Mucosa of rectum (tissue), 2 donors: Measurements from ENCODE around the gene PPP2R3C.
"Not testable (repeated sequence)": the region's sequence is repeated elsewhere in the genome, so short reads cannot be mapped to it uniquely, and the experiment has no call there.

Experiments
- H3K27ac ChIP-seq, 2 donors: one replicate each; pipeline ENCODE4 v1.7.0; 2013; ENCODE audit warnings: inconsistent platforms in 2 of 2, low read depth in 2 of 2, low read length in 2 of 2
- H3K27me3 ChIP-seq, 2 donors: one replicate each; pipeline ENCODE4 v1.7.0; 2013; ENCODE audit warnings: low read length in 2 of 2; ENCODE audit not compliant: control insufficient read depth in 2 of 2, insufficient read depth in 2 of 2
- H3K36me3 ChIP-seq, 2 donors: one replicate each; pipeline ENCODE4 v1.7.0; 2013; ENCODE audit warnings: low read length in 2 of 2; ENCODE audit not compliant: control insufficient read depth in 2 of 2, insufficient read depth in 2 of 2
- H3K4me1 ChIP-seq, 2 donors: one replicate each; pipeline ENCODE4 v1.7.0; 2013; ENCODE audit warnings: low read length in 2 of 2, mild to moderate bottlenecking in 1 of 2; ENCODE audit not compliant: control insufficient read depth in 2 of 2, insufficient read depth in 2 of 2
- H3K4me3 ChIP-seq, 2 donors: one replicate each; pipeline ENCODE4 v1.7.0; 2013; ENCODE audit warnings: low read length in 2 of 2
- H3K9ac ChIP-seq, 2 donors: one replicate each; pipeline ENCODE4 v1.7.0; 2013; ENCODE audit warnings: low read length in 2 of 2, low read depth in 1 of 2, mild to moderate bottlenecking in 1 of 2
- H3K9me3 ChIP-seq, 2 donors: one replicate each; pipeline ENCODE4 v1.7.0; 2013; ENCODE audit warnings: low read length in 2 of 2; ENCODE audit not compliant: control insufficient read depth in 2 of 2
- donor health status: healthy.
- donor health status: Normal muscosa, but diverticular disease.

Gene PPP2R3C

DNA sequence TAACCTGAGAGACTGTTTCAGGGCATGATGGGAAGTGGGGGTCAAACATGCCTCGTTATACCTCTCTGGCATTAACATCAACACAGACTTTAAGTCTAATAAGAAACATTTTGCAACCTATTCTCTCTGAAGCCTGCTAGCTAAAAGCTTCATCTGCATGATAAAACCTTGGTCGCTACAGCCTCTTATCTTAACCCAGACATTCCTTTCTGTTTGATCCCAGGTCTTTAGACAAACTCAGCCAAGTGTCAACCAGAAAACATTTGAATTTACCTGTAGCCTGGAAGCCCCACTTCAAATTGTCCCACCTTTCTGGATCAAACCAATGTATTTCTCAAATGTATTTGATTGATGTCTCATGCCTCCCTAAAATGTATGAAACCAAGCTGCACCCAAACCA lies 9.1 kb downstream of the PPP2R3C start:
- H3K27me3 ChIP-seq, result no peaks in the 10 kb centered on the region
- H3K4me1 ChIP-seq, result no peaks in the 10 kb centered on the region
- no peaks in the 10 kb centered on the region for H3K9me3 ChIP-seq
- H3K4me3 ChIP-seq, result no peak overlapping the region
- no peak overlapping the region for H3K27ac ChIP-seq
- H3K36me3 ChIP-seq, result peaks cover 34 to 52% of the 10 kb centered on the region in 2 donors
- no peak overlapping the region for H3K9ac ChIP-seq

DNA sequence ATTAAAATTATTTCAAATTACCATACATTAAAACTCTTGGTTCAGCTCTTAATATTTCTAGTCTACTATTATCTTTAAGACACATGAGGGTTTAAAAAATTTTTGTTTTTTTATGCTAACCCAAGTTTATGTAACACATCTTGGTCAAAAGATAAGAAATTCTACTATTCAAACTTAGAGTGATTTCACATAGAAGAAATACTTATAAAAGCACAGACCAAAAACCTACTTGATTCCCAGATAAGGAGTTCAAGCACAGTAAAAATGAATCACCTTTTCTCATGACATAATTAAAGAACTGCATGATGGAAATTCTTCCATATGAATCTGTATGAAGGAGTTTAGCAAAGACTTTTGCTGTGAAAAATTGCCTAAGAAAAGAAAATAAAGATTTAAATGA lies 13.9 kb downstream of the PPP2R3C start:
- Histone ChIP-seq H3K4me3 (no peak overlapping the region), H3K9ac (no peak overlapping the region), H3K27me3 (no peaks in the 10 kb centered on the region), H3K9me3 (no peaks in the 10 kb centered on the region), H3K4me1 (no peaks in the 10 kb centered on the region), H3K27ac (no peak overlapping the region), H3K36me3 (peaks cover 32 to 50% of the 10 kb centered on the region in 2 donors)

DNA sequence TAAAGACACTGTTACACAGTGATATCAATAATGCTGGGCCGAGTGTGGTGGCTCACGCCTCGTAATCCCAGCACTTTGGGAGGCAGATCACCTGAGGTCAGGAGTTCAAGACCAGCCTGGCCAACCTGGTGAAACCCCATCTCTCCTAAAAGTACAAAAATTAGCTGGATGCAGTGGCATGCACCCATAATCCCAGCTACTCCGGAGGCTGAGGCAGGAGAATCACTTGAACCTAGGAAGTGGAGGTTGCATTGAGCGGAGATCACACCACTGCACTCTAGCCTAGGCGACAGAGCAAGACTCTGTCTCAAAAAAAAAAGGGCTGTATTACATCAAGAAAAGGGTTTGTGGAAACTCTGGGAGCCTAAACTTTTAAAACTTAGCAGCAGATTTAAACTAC lies 27.1 kb downstream of the PPP2R3C start:
- peaks cover 9 to 37% of the 10 kb centered on the region in 2 donors for H3K36me3 ChIP-seq
- not testable (repeated sequence) for H3K9ac ChIP-seq, H3K4me3 ChIP-seq, H3K27ac ChIP-seq, H3K4me1 ChIP-seq, H3K9me3 ChIP-seq, H3K27me3 ChIP-seq

DNA sequence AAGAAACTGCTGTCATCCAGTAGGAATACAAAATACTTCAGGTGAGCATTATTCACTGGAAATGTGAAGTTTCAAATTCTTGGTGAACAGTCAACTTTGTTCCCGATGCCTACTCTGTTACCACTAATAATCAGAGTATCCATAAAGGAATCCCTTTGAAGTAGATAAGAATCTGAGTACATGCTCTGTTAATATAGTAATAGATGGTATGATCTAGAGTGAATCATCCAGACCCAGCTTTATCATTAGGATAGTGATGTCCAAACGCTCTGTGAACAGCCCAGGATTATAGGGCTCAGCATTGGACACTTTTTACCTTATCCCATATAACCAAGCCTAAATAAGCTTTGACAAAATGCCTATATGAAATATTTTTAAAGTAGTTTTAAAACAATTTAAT lies 33.3 kb downstream of the PPP2R3C start:
- H3K9me3 ChIP-seq, result no peaks in the 10 kb centered on the region
- no peak overlapping the region for H3K9ac ChIP-seq
- H3K4me1 ChIP-seq, result peaks cover 0 to 3% of the 10 kb centered on the region in 2 donors
- no peak overlapping the region for H3K27ac ChIP-seq
- H3K36me3 ChIP-seq, result peaks cover 7 to 32% of the 10 kb centered on the region in 2 donors
- H3K4me3 ChIP-seq, result no peak overlapping the region
- no peaks in the 10 kb centered on the region for H3K27me3 ChIP-seq

DNA sequence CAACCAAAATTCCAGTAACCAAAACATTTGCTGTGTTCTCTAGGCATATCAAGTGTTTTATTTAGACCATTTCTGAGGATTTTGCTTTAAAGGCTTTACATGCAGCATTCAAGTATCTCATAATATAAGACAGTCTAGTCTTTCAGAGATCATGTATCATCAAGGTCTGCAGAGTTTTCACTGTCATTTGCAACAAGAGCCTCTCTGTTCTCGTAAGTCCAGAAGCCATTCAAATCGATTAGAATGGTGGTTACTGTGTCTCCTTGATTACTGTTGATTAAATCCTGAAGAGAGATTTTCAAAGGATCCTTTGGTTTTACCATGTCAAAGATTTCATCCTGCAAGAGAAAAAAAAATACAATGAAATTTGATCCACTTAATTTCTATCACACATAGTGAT lies 36.3 kb downstream of the PPP2R3C start:
- Histone ChIP-seq H3K9ac (no peak overlapping the region), H3K36me3 (peaks cover 10 to 42% of the 10 kb centered on the region in 2 donors), H3K27me3 (no peaks in the 10 kb centered on the region), H3K9me3 (no peaks in the 10 kb centered on the region), H3K4me1 (peaks cover 3 to 8% of the 10 kb centered on the region in 2 donors), H3K4me3 (no peak overlapping the region), H3K27ac (no peak overlapping the region)

DNA sequence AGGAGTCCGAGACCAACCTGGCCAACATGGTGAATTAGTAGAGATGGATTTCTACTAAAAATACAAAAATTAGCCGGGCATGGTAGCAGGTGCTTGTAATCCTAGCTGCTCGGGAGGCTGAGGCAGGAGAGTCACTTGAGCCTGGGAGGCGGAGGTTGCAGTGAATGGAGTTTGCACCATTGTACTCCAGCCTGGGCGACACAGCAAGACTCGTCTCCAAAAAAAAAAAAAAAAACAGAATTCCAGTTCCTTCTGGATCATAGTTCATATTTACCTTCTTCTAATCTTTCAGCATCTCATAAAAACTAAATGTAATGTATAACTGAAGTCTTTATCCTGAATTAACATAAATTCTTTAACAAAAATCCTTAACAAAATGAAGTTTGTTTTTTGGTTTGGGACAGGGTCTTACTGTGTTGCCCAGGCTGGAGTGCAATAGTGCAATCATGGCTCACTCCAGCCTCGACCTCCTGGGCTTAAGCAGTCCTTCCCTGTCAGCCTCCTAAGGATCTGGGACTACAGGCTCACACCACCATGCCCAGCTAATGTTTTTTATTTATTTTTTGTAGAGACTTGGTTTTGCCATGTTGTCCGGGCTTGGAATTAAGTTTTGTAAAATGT lies 38.1 kb downstream of the PPP2R3C start:
- no peak overlapping the region for H3K9ac ChIP-seq
- H3K27me3 ChIP-seq, result no peaks in the 10 kb centered on the region
- no peaks in the 10 kb centered on the region for H3K9me3 ChIP-seq
- peaks cover 5 to 15% of the 10 kb centered on the region in 2 donors for H3K4me1 ChIP-seq
- H3K4me3 ChIP-seq, result no peak overlapping the region
- H3K36me3 ChIP-seq, result peaks cover 16 to 49% of the 10 kb centered on the region in 2 donors
- H3K27ac ChIP-seq, result peak overlapping the region; percentile 58 to 69

DNA sequence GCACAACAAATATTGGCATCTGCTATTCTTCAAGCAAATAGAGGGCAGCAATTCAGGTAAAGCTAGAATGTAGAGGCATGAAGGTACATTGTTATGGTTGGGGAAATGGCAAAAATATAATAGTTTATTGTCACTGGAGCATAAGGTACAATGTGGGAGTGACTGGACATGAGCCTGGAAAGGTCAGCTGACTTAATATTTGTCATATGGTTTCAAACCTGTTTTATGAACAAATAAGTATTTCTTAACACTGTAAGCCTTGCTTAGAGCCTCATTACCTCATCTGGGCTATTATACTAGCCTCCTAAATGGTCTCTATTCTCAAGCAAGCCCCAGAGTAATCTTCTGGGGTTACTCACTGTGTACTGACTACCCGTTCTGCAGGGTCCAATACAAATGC lies 42.0 kb downstream of the PPP2R3C start:
- H3K27me3 ChIP-seq, result no peaks in the 10 kb centered on the region
- H3K9me3 ChIP-seq, result no peaks in the 10 kb centered on the region
- peak overlapping the region in 1 of 2 donors; percentile 37 for H3K27ac ChIP-seq
- H3K36me3 ChIP-seq, result peaks cover 13 to 29% of the 10 kb centered on the region in 2 donors
- H3K9ac ChIP-seq, result no peak overlapping the region
- H3K4me1 ChIP-seq, result peaks cover 5 to 22% of the 10 kb centered on the region in 2 donors
- H3K4me3 ChIP-seq, result no peak overlapping the region

DNA sequence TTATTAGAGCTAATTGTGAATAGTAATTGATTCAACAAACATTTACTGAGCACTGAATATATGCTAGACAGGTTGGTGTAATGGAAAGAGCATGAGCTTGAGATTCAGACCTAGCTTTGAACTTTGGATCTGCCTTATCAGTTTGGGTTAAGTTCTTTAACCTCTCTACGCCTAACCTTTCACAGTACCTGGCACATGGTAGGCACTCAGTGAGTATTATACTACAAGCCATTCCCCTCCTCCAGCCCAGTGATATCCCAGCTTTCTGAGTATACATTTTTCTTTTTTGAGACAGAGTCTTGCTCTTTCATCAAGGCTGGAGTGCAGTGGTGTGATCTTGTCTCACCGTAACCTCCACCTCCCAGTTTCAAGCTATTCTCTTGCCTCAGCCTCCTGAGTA lies 43.7 kb downstream of the PPP2R3C start:
- H3K4me1 ChIP-seq, result peaks cover 2 to 14% of the 10 kb centered on the region in 2 donors
- H3K27me3 ChIP-seq, result no peaks in the 10 kb centered on the region
- H3K27ac ChIP-seq, result no peak overlapping the region
- H3K9me3 ChIP-seq, result no peaks in the 10 kb centered on the region
- peaks cover 13 to 36% of the 10 kb centered on the region in 2 donors for H3K36me3 ChIP-seq
- H3K9ac ChIP-seq, result no peak overlapping the region
- no peak overlapping the region for H3K4me3 ChIP-seq

DNA sequence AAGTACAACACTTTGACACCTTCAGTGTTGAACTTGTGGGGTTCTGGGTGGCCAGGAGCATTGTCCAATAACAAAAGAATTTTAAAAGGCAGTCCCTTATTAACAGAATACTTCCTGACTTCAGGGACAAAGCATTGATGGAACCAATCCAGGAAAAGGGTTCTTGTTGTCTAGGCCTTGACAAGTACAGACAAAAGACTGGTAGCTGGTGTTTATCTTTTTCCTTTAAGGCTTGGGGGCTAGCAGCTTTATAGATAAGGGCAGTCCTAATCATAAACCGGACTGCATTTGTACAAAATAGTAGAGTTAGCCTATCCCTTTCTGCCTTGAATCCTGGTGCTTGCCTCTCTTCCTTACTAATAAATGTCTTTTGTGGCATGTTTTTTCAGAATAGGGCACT lies 48.3 kb downstream of the PPP2R3C start:
- Histone ChIP-seq H3K27me3 (no peaks in the 10 kb centered on the region), H3K4me3 (no peak overlapping the region), H3K9me3 (no peaks in the 10 kb centered on the region), H3K36me3 (peaks cover 5 to 24% of the 10 kb centered on the region in 2 donors), H3K27ac (no peak overlapping the region), H3K4me1 (peaks cover 0 to 10% of the 10 kb centered on the region in 2 donors), H3K9ac (no peak overlapping the region)

DNA sequence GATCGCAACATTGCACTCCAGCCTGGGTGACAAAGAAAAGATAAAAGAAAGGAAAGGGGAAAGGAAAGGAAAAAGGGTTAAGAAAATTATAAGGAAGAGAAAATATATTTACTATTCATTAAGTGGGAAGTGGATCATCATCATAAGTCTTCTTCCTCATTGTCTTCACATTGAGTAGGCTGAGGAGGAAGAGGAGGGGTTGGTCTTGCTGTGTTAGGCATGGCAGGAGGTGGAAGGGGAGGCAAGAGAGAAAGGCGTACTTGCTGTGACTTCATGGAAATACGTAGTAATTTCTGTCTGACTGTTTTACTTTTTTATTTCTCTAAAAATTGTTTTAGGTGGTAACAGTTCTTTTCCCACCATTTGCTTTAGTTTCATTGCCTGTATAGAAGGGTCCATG lies 49.6 kb downstream of the PPP2R3C start:
- peaks cover 0 to 11% of the 10 kb centered on the region in 2 donors for H3K4me1 ChIP-seq
- no peak overlapping the region for H3K4me3 ChIP-seq
- no peaks in the 10 kb centered on the region for H3K27me3 ChIP-seq
- peaks cover 0 to 22% of the 10 kb centered on the region in 2 donors for H3K36me3 ChIP-seq
- H3K27ac ChIP-seq, result no peak overlapping the region
- no peaks in the 10 kb centered on the region for H3K9me3 ChIP-seq
- H3K9ac ChIP-seq, result no peak overlapping the region
